Kidney tubule cell (primary cell): ENCODE results near the gene EIF5A.
"Not testable (repeated sequence)": the region's sequence is repeated elsewhere in the genome, so short reads cannot be mapped to it uniquely, and the experiment has no call there.

Source experiments
- DNase-seq: peaks from one replicate; pipeline ENCODE4 v3.0.0-alpha.2; 2018; ENCODE audit warnings: low spot score

Gene EIF5A

DNA sequence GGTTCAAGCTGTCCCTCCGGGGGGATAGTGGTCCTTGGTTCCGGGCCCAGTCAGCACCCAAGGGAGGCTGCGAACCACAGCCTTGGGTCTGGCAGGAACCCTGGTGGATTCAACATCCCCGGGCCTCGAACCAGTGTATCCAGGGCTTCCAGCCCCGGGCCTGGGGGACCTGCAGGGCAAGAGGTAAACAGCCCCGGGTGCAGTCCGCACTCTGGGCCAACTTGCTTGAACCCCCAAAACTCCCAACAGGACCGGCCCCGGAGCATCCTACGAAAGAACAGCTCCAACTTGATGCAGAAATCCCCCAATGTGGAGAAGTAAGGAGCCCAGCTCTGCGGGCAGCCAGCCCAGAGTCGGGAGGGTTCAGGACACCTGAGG lies 23.2 kb downstream of the EIF5A start:
- no peak for DNase-seq

DNA sequence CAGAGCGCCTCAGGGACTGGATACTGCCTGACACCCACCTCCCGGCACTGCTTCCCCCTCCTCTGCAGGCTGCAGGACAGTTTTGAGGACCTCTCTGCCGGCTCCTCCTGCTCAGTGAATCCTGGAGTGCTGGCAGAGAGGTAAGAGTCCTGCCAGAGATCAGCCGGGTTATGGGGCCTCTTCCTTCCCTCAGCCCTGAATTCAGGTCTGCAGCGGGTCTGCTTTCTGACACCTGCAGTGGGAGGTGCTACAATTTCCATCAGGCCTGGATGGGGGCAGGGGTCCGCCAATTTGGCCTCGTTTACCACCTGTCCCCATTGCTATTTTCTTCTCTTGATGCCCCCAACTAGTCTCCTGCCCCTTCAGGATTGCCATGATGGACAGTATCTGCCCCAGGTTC lies 24.7 kb downstream of the EIF5A start:
- no peak for DNase-seq

DNA sequence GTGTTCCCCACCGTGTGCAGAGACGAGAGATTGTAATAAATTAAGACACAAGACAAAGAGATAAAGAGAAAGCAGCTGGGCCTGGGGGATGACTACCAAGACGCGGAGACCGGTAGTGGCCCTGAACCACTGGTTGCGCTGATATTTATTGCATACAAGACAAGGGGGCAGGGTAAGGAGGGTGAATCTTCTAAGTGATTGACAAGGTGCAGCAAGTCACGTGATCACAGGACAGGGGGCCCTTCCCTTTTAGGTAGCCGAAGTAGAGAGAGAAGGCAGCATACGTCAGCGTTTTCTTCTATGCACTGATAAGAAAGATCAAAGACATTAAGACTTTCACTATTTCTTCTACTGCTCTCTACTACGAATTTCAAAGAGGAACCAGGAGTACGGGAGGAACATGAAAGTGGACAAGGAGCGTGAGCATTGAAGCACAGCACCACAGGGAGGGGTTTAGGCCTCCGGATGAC lies 25.2 kb downstream of the EIF5A start:
- not testable (repeated sequence) for DNase-seq

DNA sequence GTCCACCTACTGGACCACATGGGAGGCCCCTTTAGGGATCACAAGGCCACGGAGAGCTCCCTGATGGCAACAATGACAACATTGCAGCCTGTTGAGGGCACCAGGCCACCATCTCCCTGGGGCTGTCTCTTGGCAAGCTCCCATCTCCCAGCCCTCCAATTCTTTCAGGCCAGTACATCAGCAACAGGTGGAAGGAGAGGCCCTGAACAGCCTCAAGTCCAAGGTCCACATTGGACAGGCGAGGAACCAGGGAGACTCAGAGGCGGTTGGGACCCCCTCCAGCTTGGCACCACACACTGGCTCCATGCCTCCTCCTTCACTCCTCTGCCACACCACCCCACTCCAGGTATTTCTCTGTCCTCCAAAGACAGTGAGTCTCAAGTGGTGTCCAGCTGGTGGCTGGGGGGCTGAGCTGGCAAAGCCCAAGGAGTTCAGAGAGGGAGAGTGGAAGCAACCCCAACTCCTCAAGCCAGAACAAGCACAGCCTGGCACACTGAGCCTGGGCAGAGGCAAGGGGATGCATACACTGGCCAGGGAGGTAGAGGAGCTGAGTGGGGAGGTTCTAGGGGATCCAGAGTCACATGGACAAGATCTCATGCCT lies 27.6 kb downstream of the EIF5A start:
- no peak for DNase-seq

DNA sequence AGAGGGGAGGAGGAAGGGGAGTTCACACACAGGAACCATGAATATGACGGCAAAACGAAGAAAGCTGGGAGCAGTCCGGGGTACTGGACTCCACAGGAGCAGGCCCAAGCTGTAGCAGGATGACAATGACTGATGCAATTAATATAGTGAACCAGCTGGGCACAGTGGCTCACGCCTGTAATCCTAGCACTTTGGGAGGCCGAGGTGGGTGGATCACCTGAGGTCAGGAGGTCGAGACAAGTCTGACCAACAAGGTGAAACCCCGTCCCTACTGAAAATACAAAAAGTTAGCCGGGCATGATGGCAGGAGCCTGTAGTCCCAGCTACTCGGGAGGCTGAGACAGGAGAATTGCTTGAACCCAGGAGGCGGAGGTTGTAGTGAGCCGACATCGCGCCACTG lies 28.3 kb downstream of the EIF5A start:
- DNase-seq, result not testable (repeated sequence)

DNA sequence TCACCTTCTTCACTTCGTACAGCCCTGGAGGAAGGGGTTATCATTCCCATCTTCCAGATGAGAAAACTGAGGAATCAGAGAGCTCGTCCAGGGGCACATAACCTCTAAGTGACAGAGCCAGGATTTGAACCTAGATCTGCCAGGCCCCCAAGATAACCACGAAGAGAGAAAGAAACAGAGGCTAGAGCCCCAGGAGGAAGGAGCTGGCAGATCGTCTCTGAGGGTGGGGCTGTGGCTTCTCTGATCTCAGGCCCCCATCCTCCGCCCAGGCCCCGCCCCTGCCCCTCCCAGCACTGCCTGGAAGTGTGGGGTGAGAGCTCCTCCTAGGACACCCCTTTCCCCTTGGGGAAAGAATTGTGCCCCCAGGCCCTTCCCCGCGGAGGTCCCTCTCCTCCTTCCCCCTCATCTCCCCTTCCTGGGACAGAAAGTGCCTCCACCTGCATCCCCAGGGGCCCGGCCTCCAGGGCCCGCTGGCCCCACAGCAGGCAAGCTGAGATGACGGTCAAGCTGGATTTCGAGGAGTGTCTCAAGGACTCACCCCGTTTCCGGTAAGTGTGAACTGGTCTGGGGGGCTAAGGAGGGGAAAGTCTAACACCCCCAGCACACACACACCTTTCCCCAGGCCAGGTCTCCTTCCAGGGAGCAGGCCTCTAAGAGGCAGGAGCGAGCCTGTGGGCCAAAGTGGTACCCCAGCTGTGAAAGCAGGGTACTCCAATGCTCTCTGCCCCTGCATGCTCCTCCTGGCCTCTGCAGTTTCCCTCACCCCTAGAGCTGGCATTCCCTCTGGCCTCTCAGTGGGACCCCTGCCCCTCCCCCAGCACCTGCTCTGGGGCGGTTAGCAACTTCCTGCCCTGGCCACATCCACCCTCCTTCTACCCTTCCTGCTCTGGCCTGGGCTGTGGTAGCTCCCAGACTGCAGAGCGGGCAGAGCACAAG lies 29.1 kb downstream of the EIF5A start, which contains the start of gene ACAP1:
TSS of gene ACAP1 (plus strand) at position 290 of the 936 bp plus-strand sequence. CDS start at position 496, 206 bp downstream.
- DNase-seq, result no peak

DNA sequence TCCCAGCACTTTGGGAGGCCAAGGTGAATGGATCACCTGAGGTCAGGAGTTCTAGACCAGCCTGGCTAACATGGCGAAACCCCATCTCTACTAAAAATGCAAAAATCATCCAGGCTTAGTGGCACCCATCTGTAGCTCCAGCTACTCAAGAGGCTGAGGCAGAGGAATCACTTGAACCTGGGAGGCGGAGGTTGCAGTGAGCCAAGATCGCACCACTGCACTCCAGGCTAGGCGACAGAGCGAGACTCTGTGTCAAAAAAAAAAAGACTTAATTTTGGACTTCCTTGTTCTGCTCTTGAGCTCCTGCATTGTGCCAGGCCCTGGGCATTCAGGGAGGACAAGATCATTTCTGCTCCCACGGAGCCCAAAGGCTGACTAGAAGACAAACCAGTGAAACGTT lies 30.2 kb downstream of the EIF5A start:
- not testable (repeated sequence) for DNase-seq

DNA sequence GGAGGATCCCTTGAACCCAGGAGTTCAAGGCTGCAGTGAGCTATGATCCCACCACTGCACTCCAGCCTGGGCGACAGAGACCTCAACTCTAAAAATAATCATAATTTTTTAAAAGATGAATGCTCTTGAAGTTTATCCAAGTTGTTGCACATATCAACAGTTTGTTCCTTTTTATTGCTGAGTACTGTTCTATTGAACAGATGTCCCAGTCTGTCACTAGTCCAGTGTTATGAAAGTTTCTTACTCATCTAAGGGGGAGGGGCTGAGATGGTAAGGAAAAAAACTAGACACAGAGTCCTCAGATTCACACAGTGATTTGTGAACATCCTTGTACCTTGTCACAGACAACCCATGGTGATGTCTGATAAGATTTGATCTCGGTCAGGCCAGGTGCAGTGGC lies 32.8 kb downstream of the EIF5A start:
- DNase-seq, result no peak

DNA sequence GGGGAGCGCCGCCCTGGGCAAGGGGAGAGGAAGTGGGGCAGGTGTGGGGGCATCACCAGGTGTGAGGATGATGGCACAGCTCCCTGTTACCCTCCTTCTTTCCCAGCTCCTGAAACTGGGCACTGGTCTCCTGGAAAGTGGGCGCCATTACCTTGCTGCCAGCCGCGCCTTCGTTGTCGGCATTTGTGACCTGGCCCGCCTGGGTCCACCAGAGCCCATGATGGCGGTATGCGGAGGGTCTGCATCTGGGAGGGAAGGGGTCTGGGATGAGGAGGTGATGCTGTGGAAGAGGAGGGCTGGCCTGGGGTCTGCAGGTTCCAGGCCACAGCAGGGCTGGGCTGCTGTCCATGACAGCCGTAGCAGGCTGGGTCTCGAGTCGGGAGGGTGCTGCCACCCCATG lies 34.4 kb downstream of the EIF5A start:
- no peak for DNase-seq

DNA sequence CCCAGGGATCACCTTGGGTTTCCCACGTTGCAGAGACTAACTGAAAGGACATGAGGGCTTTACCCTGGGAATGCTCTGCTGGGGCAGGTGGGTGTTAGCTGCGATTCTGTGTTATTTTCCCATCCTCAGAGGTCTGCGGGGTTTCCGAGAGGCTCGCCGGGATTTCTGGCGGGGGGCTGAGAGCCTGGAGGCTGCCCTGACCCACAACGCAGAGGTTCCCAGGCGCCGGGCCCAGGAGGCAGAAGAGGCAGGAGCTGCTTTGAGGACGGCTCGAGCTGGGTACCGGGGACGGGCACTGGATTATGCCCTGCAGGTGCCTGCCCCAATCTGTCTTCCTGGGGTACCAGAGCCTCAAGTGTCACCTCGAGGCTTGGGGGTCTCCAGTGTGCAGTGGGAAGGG lies 35.8 kb downstream of the EIF5A start:
- DNase-seq, result no peak

DNA sequence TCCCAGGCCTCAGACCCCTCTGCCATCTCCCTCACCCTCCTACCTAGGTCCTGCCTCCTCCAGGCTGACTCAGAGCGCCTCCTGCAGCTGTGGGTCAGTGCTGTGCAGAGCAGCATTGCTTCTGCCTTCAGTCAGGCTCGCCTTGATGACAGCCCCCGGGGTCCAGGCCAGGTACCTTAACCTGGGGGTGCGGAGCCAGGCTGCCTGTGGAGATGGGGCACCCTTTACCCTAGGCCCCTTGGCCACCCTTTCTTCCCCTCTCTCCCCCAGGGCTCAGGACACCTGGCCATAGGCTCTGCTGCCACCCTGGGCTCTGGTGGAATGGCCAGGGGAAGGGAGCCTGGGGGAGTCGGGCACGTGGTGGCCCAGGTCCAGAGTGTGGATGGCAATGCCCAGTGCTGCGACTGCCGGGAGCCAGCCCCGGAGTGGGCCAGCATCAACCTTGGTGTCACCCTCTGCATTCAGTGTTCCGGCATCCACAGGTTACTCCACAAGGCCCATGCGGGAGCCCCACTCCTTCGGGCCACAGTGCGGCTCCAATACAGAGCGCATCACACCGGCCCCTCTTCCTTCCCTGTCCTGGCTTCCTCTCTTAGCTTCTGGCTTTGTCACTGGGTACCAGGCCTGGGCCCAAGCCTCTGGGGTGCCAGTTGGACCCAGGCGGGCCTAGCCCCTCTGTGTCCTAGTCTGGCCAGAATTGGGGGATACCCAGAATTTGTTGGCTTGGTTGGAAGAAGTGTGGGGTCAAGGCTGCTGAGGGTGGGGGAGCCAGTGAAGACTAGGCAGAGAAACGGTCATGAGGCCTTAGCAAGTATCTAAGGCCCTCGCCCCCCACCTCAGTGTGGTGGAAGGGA lies 39.6 kb downstream of the EIF5A start:
- no peak for DNase-seq

DNA sequence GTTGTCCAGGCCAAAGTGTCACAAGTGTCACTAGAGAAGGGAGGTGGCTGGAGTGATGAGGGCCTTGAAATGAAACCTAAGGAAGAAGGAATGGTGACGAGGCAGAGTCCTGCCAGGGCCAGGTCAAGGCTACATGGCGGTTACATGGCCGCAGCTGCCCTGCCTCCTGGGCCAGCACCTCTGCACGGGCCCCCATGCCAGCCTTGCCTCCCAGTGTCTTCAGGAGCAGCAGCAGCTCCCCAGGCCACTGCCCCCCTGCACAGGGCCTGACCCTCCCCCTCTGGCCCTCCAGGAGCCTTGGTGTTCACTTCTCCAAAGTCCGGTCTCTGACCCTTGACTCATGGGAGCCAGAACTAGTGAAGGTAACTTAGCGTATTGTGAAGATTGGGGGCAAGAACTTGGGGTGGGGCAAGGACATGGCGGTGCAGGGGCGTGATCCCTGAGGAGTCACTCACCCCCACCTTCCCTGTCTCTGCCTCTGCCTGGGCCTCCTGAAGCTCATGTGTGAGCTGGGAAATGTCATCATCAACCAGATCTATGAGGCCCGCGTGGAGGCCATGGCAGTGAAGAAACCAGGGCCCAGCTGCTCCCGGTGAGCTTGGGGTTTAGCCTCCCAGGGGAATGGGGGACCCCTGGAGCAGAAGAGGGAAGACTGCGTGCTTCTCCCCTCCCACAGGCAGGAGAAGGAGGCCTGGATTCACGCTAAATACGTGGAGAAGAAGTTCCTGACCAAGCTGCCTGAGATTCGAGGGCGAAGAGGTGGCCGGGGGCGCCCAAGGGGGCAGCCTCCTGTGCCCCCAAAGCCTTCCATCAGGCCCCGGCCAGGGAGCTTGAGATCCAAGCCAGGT lies 40.4 kb downstream of the EIF5A start:
- no peak for DNase-seq

DNA sequence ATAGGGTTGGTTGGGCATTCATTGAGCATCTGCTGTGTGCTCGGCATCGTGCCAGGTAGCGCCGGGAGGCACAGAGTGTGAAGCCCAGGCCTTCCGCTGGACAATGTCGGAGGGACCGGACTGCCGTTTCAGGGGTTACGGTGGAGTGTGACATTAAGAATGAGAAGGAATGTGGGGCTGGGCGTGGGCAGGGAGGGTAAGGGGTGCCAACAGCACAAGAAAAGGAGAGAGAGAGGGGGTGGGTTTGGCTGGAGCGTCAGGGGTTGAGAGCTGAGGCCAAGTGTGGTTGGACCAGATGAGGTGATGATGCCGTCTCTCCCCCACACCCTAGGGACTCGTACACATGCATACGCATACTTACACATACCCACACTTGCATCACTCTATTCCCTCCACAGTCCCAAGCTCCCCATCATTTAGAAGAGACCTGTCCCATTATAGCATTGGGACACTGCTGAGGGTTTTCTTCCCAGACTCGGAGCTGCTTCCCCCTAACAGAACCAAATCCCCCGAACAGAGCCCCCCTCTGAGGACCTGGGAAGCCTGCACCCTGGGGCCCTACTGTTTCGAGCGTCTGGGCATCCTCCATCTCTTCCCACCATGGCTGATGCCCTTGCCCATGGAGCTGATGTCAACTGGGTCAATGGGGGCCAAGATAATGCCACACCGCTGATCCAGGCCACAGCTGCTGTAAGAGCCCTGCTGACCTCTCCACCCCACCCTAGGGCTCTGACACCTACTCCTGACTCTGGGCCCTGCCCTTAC lies 41.2 kb downstream of the EIF5A start:
- DNase-seq, result no peak

DNA sequence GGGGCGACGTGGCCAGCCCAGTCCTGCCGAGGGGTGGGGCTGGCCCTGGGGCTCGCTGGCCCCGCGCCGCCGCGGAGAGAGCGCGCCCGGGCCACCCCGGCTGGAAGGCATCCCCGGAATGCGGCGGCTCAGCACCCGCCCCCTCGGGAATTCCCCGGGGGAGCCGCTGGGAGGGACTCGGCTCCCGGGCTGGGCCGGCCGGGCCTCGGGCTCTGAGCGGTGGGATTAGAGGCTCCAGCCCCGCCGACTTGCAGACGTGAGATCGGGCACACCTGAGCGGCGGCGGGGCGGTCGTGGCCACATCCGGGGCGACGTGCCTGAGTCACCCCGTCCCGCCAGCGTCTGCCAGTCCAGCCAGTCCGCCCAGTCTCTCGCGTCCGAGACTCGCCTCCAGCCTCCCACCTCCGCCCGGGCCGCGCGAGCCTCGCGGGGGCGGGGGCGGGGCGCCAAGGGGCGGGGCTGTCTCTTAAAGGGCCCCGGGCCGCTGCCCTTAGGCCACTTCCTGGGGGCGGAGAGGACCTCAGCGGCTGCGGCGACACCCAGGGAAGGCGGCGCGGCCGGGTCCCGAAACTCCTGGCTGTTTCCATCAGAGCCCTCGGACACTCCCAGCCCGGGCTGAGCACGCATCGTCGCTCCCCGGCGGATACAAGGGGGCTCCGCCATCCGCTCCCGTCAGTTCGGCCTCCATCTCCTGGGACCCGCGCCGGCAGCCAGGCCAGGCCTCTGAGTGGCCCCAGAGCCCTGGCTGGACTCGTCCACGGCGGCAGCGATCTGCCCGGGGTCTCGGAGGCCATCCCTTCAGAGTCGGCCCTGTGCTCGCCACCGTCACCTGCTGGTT lies 44.5 kb downstream of the EIF5A start, which contains the start of gene KCTD11:
TSS of gene KCTD11 (plus strand) at position 498 of the 838 bp plus-strand sequence.
- peak; percentile 99 for DNase-seq

DNA sequence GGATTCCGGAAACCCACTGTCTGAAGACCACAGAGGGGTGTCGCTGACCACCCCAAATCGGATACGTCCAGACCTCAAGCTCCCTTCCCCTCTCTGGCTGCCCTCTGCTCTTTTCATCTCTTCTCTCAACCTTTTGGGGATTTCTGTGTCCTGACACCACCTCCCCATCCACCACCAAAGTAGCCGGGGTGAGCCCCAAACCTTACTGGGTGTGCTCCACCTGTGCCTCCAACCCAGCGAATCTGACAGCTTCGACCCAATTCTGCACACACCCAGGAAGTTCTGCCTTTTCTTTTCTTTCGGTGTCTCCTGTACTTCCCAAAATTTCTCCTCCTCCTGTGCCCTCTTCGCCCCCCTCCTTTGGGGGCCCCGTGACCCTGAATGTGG lies 45.1 kb downstream of the EIF5A start:
- DNase-seq, result no peak

DNA sequence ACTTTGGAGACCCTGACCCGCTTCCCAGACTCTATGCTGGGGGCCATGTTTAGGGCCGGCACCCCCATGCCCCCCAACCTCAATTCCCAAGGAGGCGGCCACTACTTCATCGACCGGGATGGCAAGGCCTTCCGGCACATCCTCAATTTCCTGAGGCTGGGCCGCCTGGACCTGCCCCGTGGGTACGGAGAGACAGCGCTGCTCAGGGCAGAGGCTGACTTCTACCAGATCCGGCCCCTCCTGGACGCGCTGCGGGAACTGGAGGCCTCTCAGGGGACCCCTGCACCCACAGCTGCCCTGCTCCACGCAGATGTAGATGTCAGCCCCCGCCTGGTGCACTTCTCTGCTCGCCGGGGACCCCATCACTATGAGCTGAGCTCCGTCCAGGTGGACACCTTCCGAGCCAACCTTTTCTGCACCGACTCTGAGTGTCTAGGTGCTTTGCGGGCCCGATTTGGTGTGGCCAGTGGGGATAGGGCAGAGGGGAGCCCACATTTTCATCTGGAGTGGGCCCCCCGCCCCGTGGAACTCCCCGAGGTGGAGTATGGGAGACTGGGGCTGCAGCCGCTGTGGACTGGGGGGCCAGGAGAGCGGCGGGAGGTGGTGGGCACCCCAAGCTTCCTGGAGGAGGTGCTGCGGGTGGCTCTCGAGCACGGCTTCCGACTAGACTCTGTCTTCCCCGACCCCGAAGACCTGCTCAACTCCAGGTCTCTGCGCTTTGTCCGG lies 45.6 kb downstream of the EIF5A start:
- no peak for DNase-seq

DNA sequence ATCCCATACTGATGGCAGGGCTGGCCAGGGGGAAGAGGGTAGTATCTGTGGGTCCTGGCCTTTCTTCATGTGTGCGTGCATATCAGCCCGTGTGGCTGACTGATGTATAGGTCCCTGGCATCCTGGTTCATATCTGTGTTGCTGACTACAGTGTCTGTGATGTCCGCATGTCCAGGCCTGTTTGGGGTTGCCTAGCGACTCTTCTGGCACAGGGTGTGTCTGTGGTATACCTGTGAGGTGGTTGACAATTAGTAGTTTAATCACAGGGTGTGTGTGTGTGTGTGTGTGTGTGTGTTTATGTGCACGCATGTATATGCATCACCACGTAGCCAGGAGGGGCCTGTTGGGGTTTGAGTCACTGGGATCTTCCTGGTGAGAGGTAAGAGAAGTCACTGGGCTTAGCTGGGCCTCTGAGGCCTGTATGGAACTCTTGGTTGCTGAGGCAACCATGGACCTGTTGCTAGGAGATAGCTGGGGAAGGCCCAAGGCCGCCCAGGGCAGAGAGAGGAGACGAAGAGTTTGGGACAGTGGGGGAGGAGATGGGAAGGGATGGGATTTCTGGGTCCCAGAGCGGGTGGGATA lies 46.9 kb downstream of the EIF5A start:
- DNase-seq, result peak; percentile 73

DNA sequence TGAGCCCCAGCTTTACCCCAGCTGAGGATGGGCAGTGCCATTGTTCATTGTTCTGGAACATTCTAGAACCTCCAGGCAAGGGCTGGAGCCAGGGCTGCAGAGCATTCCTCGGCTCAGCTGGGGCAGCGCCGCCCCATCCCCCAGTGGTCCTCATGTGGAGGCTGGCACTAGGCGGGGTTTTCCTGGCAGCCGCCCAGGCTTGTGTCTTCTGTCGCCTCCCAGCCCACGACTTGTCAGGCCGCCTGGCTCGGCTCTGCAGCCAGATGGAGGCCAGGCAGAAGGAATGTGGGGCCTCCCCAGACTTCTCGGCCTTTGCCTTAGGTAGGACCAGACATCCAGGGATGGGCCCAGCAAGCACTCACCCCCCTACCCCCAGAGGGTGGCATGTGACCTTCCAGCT lies 47.6 kb downstream of the EIF5A start, which contains the start of gene TMEM95:
TSS of gene TMEM95 (plus strand) at position 104 of the 400 bp plus-strand sequence. CDS start at position 153, 49 bp downstream.
- DNase-seq, result peak; percentile 35
